ENCODE results near the gene APBA2. TPM values are rescaled to one million over a fixed set of nuclear protein-coding genes. Genes with fewer than 3 reads are reported as not detected.
"Not testable (repeated sequence)": the region's sequence is repeated elsewhere in the genome, so short reads cannot be mapped to it uniquely, and the experiment has no call there.

Gene APBA2
- total and polyA plus RNA-seq, 10 of the 15 experiments (the other 5 are each of a cell fraction or from before 2014, with no cell fraction given): 0.06 to 0.26 (median 0.07) TPM; not detected in 7

GRCh38 chr15:28847959-28848358, 37.8 kb upstream of the APBA2 start:
- H3K27ac ChIP-seq (ENCODE audit: control insufficient read depth, insufficient read depth); H3K4me2 ChIP-seq (ENCODE audit: control insufficient read depth, insufficient read depth); intact Hi-C loops (cut with micrococcal nuclease; ENCODE audit: unreplicated experiment); DNase-seq (ENCODE audit: low read depth, low spot score); H3K4me3 ChIP-seq; POLR2A ChIA-PET; H4K20me1 ChIP-seq (ENCODE audit: control insufficient read depth, insufficient read depth); CTCF ChIA-PET; FAIRE-seq; BruUV-seq (replicated peaks); H3K36me3 ChIP-seq (ENCODE audit: control insufficient read depth in 2 of 2, insufficient read depth in 2 of 2, low read length in 1 of 2); SMC1A ChIA-PET (ENCODE audit: uncharacterized antibody, unreplicated experiment); H3K9me3 ChIP-seq (replicated peaks; ENCODE audit: control insufficient read depth, insufficient read depth, low read length); RAD21 ChIA-PET (ENCODE audit: unreplicated experiment); H2AFZ ChIP-seq (ENCODE audit: control insufficient read depth, low read depth, low read length); H3K79me2 ChIP-seq (ENCODE audit: control insufficient read depth, insufficient read depth, low read length); H3K27me3 ChIP-seq (replicated peaks in 1 of 2; ENCODE audit: control insufficient read depth in 2 of 2, insufficient read depth in 2 of 2, low read length in 1 of 2); H3K9ac ChIP-seq (ENCODE audit: control insufficient read depth, insufficient read depth, low read length); H3K4me1 ChIP-seq (ENCODE audit: control insufficient read depth, insufficient read depth, low read length); in situ Hi-C loops (cut with MboI); ATAC-seq: not testable (repeated sequence)
- WGBS (ENCODE audit: insufficient coverage, insufficient replicate concordance, low lambda C conversion rate, missing lambda C conversion rate): 48% methylated on average over 6 of the region's 9 CpGs

DNA sequence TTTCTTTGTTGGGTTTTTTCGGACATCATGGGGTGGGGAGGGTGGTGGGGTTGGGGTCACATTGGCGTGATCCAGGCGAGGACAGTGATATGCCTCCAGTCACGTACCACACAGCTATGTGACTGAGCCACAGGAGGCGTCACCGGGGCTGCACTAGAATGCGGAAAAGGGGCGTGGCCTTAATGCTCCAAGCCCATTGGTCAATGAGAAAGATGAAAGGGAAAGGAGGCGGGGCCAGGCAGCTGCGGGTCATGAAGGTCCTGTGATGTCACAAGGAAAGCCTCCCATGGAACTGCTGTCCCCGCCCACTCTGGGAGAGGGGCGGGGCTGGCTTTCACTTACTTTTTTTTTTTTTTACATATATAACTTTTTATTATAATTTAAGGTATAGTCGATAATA, 37.3 kb upstream of the APBA2 start, which contains the start of gene GOLGA6L7:
GOLGA6L7 (minus strand) TSS at position 124 of the 400 bp plus-strand sequence; CDS start at position 29, 95 bp downstream.
- H3K79me2 ChIP-seq (ENCODE audit: control insufficient read depth, insufficient read depth, low read length); H3K27me3 ChIP-seq (replicated peaks in 1 of 2; ENCODE audit: control insufficient read depth in 2 of 2, insufficient read depth in 2 of 2, low read length in 1 of 2); H3K36me3 ChIP-seq (ENCODE audit: control insufficient read depth in 2 of 2, insufficient read depth in 2 of 2, low read length in 1 of 2); RAD21 ChIA-PET (ENCODE audit: unreplicated experiment); ATAC-seq; DNase-seq (ENCODE audit: low read depth, low spot score); H3K9me3 ChIP-seq (replicated peaks; ENCODE audit: control insufficient read depth, insufficient read depth, low read length); H3K4me1 ChIP-seq (ENCODE audit: control insufficient read depth, insufficient read depth, low read length); intact Hi-C loops (cut with micrococcal nuclease; ENCODE audit: unreplicated experiment); H3K27ac ChIP-seq (ENCODE audit: control insufficient read depth, insufficient read depth); H3K9ac ChIP-seq (ENCODE audit: control insufficient read depth, insufficient read depth, low read length); H3K4me3 ChIP-seq; FAIRE-seq; H2AFZ ChIP-seq (ENCODE audit: control insufficient read depth, low read depth, low read length); BruUV-seq (replicated peaks); CTCF ChIA-PET; in situ Hi-C loops (cut with MboI); H3K4me2 ChIP-seq (ENCODE audit: control insufficient read depth, insufficient read depth); SMC1A ChIA-PET (ENCODE audit: uncharacterized antibody, unreplicated experiment); H4K20me1 ChIP-seq (ENCODE audit: control insufficient read depth, insufficient read depth); POLR2A ChIA-PET: not testable (repeated sequence)
- 73% methylated on average over 12 of the region's 13 CpGs for WGBS (ENCODE audit: insufficient coverage, insufficient replicate concordance, low lambda C conversion rate, missing lambda C conversion rate)

DNA sequence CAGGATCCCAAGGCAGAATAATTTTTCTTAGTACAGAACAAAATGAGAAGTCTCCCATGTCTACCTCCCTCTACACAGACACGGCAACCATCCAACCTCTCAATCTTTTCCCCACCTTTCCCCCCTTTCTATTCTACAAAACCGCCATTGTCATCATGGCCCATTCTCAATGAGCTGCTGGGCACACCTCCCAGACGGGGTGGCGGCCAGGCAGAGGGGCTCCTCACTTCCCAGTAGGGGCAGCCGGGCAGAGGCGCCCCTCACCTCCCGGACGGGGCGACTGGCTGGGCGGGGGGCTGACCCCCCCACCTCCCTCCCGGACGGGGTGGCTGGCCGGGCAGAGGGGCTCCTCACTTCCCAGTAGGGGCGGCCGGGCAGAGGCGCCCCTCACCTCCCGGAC, 36.5 kb upstream of the APBA2 start:
- H3K4me2 ChIP-seq (ENCODE audit: control insufficient read depth, insufficient read depth); H3K36me3 ChIP-seq (ENCODE audit: control insufficient read depth in 2 of 2, insufficient read depth in 2 of 2, low read length in 1 of 2); H3K9ac ChIP-seq (ENCODE audit: control insufficient read depth, insufficient read depth, low read length); SMC1A ChIA-PET (ENCODE audit: uncharacterized antibody, unreplicated experiment); H2AFZ ChIP-seq (ENCODE audit: control insufficient read depth, low read depth, low read length); ATAC-seq; H3K27me3 ChIP-seq (replicated peaks in 1 of 2; ENCODE audit: control insufficient read depth in 2 of 2, insufficient read depth in 2 of 2, low read length in 1 of 2); BruUV-seq (replicated peaks); CTCF ChIA-PET; H3K4me3 ChIP-seq; intact Hi-C loops (cut with micrococcal nuclease; ENCODE audit: unreplicated experiment); H4K20me1 ChIP-seq (ENCODE audit: control insufficient read depth, insufficient read depth); H3K9me3 ChIP-seq (replicated peaks; ENCODE audit: control insufficient read depth, insufficient read depth, low read length); in situ Hi-C loops (cut with MboI); RAD21 ChIA-PET (ENCODE audit: unreplicated experiment); H3K79me2 ChIP-seq (ENCODE audit: control insufficient read depth, insufficient read depth, low read length); FAIRE-seq; H3K27ac ChIP-seq (ENCODE audit: control insufficient read depth, insufficient read depth); DNase-seq (ENCODE audit: low read depth, low spot score); POLR2A ChIA-PET; H3K4me1 ChIP-seq (ENCODE audit: control insufficient read depth, insufficient read depth, low read length): not testable (repeated sequence)
- WGBS (ENCODE audit: insufficient coverage, insufficient replicate concordance, low lambda C conversion rate, missing lambda C conversion rate): 55% methylated on average over 9 of the region's 17 CpGs

GRCh38 chr15:28849766-28850165, 36.0 kb upstream of the APBA2 start:
- 95% methylated on average over 19 of the region's 31 CpGs for WGBS (ENCODE audit: insufficient coverage, insufficient replicate concordance, low lambda C conversion rate, missing lambda C conversion rate)
- RAD21 ChIA-PET (ENCODE audit: unreplicated experiment): not testable (repeated sequence)

More at GRCh38 chr15:28849766-28850165, 36.0 kb upstream of the APBA2 start:
- CTCF ChIA-PET; H3K79me2 ChIP-seq (ENCODE audit: control insufficient read depth, insufficient read depth, low read length); H3K27ac ChIP-seq (ENCODE audit: control insufficient read depth, insufficient read depth); ATAC-seq; SMC1A ChIA-PET (ENCODE audit: uncharacterized antibody, unreplicated experiment); in situ Hi-C loops (cut with MboI); H3K4me2 ChIP-seq (ENCODE audit: control insufficient read depth, insufficient read depth); H3K9ac ChIP-seq (ENCODE audit: control insufficient read depth, insufficient read depth, low read length); H3K4me3 ChIP-seq; H3K27me3 ChIP-seq (replicated peaks in 1 of 2; ENCODE audit: control insufficient read depth in 2 of 2, insufficient read depth in 2 of 2, low read length in 1 of 2); intact Hi-C loops (cut with micrococcal nuclease; ENCODE audit: unreplicated experiment); POLR2A ChIA-PET; BruUV-seq (replicated peaks); H3K9me3 ChIP-seq (replicated peaks; ENCODE audit: control insufficient read depth, insufficient read depth, low read length); H4K20me1 ChIP-seq (ENCODE audit: control insufficient read depth, insufficient read depth); DNase-seq (ENCODE audit: low read depth, low spot score); H2AFZ ChIP-seq (ENCODE audit: control insufficient read depth, low read depth, low read length); FAIRE-seq; H3K36me3 ChIP-seq (ENCODE audit: control insufficient read depth in 2 of 2, insufficient read depth in 2 of 2, low read length in 1 of 2); H3K4me1 ChIP-seq (ENCODE audit: control insufficient read depth, insufficient read depth, low read length): not testable (repeated sequence)
